GM12878 (cell line): ENCODE measurements around the gene TRIM60. TPM values are rescaled to one million over a fixed set of nuclear protein-coding genes. Genes with fewer than 3 reads are reported as not detected.
"Not testable (repeated sequence)": the region's sequence is repeated elsewhere in the genome, so short reads cannot be mapped to it uniquely, and the experiment has no call there.

ENCODE experiments used
- ATAC-seq: fragments of 200-7000 bp; cut with Tn5 transposase; 3 replicates; pipeline ENCODE4 v1.9.1; 2020; ENCODE audit warnings: mild to moderate bottlenecking, moderate library complexity
- BruUV-seq: library from RNA; stranded (reverse); fragments of 400-500 nt; replicated peaks from 2 replicates; lab custom pipeline; 2021; lab: Mats Ljungman, UMichigan
- CTCF ChIA-PET: fragments of 300-600 bp; sonication (Branson Sonifier 250); formaldehyde crosslinking; extraction: SDS; loops from one replicate; lab custom pipeline; 2021; ENCODE audit warnings: inconsistent platforms; lab: Yijun Ruan, JAX
- POLR2A ChIA-PET: fragments of 350-600 bp; formaldehyde crosslinking; extraction: SDS; loops from one replicate; lab custom pipeline; 2021; ENCODE audit warnings: inconsistent platforms; lab: Charles Lee
- RAD21 ChIA-PET: fragments of 300-600 bp; sonication (Branson Sonifier 250); formaldehyde crosslinking; loops from one replicate; lab custom pipeline; 2023; ENCODE audit warnings: antibody characterized with exemption; ENCODE audit not compliant: unreplicated experiment; lab: Charles Lee
- SMC1A ChIA-PET: fragments of 300-600 bp; sonication (Branson Sonifier 250); formaldehyde crosslinking; loops from one replicate; lab custom pipeline; 2023; ENCODE audit not compliant: unreplicated experiment, uncharacterized antibody; lab: Charles Lee
- DNase-seq: peaks from one replicate; pipeline ENCODE4 v3.0.0-alpha.2; 2011; ENCODE audit warnings: low read depth, low spot score
- FAIRE-seq: peaks from 3 replicates; lab custom pipeline; 2011; peaks lifted over from hg19 to GRCh38; lab: Jason Lieb, UNC
- H2AFZ ChIP-seq: 2 replicates; pipeline ENCODE4 v1.6.0; 2011; ENCODE audit warnings: low read depth, low read length, control low read depth; ENCODE audit not compliant: control insufficient read depth
- H3K27ac ChIP-seq: 2 replicates; pipeline ENCODE4 v1.5.1; 2011; ENCODE audit warnings: control low read depth; ENCODE audit not compliant: control insufficient read depth, insufficient read depth
- H3K27me3 ChIP-seq, 2 experiments: replicated peaks in 1 of 2; 2 replicates each; pipeline versions ENCODE4 v1.6.0 to v1.6.1; 2011; ENCODE audit warnings: low read length in 1 of 2; ENCODE audit not compliant: control insufficient read depth in 2 of 2, insufficient read depth in 2 of 2
- H3K36me3 ChIP-seq, 2 experiments: 2 replicates each; pipeline ENCODE4 v1.5.1; 2011; ENCODE audit warnings: low read length in 1 of 2; ENCODE audit not compliant: control insufficient read depth in 2 of 2, insufficient read depth in 2 of 2
- H3K4me1 ChIP-seq: 2 replicates; pipeline ENCODE4 v1.6.1; 2011; ENCODE audit warnings: mild to moderate bottlenecking, low read length, moderate library complexity, mixed read lengths; ENCODE audit not compliant: control insufficient read depth, insufficient read depth
- H3K4me2 ChIP-seq: 2 replicates; pipeline ENCODE4 v1.6.0; 2011; ENCODE audit warnings: control low read depth; ENCODE audit not compliant: control insufficient read depth, insufficient read depth
- H3K4me3 ChIP-seq: fragments of 200-600 bp; sonication (generic); 2 replicates; pipeline ENCODE4 v1.5.1; 2016
- H3K79me2 ChIP-seq: 2 replicates; pipeline ENCODE4 v1.6.0; 2011; ENCODE audit warnings: low read length; ENCODE audit not compliant: control insufficient read depth, insufficient read depth
- H3K9ac ChIP-seq: 2 replicates; pipeline ENCODE4 v1.8.0; 2011; ENCODE audit warnings: low read length, control low read depth, mixed read lengths; ENCODE audit not compliant: control insufficient read depth, insufficient read depth
- H3K9me3 ChIP-seq: replicated peaks from 3 replicates; pipeline ENCODE4 v1.5.1; 2011; ENCODE audit warnings: mild to moderate bottlenecking, low read length; ENCODE audit not compliant: control insufficient read depth, insufficient read depth
- H4K20me1 ChIP-seq: 2 replicates; pipeline ENCODE4 v1.6.0; 2011; ENCODE audit not compliant: control insufficient read depth, insufficient read depth
- whole genome bisulfite sequencing: methylation state at CpG from one replicate; pipeline ENCODE4 v1.1.6; 2016; ENCODE audit warnings: low lambda C conversion rate; ENCODE audit not compliant: insufficient replicate concordance, insufficient coverage; ENCODE audit errors: missing lambda C conversion rate; 5-methylcytosine and 5-hydroxymethylcytosine counted together
- in situ Hi-C: fragments of 300-500 bp; cut with MboI; formaldehyde crosslinking; loops from 9 replicates; pipeline ENCODE4 v1.14.3; 2018; ENCODE audit warnings: mixed read lengths
- intact Hi-C: fragments of 100-400 bp; cut with micrococcal nuclease; formaldehyde crosslinking; loops from one replicate; pipeline ENCODE4 v1.14.2; 2022; ENCODE audit not compliant: unreplicated experiment
- polyA plus RNA-seq, 11 experiments: library from polyadenylated mRNA; depleted of rRNA in 4 of 11; unstranded in 6 of 11; stranded (reverse) in 5 of 11; fragments of >200 nt; fragmentation: Nextera tagmentation in 4 of 11; fragmentation: Illumina TruSeq in 1 of 11; extraction: Ambion mirVana in 4 of 11; extraction: Trizol in 1 of 11; gene quantifications; 1 replicate in 1 of 11; 2 replicates in 10 of 11; pipeline versions ENCODE4 v1.2.1 to v1.2.3, GENCODE V29; 2011 to 2016; ENCODE audit warnings: inconsistent platforms in 2 of 11, missing spikeins in 2 of 11, low read depth in 1 of 11
- total RNA-seq, 4 experiments: library from RNA; depleted of rRNA in 3 of 4; stranded (reverse); fragments of >200 nt in 3 of 4; fragmentation: Illumina TruSeq in 1 of 4; extraction: Trizol in 1 of 4; gene quantifications; 2 replicates each; pipeline versions ENCODE4 v1.2.1 to v1.2.3, GENCODE V29; 2013 to 2021

The TRIM60 gene
- total and polyA plus RNA-seq, 10 of the 15 experiments (the other 5 are each of a cell fraction or from before 2014, with no cell fraction given) = not detected

DNA sequence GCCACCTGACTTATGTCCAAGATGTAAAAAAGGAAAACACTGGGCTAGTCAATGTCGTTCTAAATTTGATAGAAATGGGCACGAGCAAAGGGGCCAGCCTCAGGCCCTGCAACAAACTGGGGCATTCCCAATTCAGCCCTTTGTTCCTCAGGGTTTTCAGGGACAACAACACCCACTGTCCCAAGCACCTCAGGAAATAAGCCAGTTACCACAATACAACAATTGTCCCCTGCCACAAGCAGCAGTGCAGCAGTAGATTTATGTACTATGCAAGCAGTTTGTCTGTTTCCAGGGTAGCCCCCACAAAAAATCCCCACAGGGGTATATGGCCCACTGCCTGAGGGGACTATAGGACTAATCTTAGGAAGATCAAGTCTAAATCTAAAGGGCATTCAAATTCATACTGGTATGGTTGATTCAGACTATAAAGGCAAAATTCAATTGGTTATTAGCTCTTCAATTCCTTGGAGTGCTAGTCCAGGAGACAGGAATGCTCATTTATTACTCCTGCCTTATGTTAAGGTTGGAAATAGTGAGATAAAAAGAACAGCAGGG lies 33.2 kb upstream of the TRIM60 start:
- H3K27me3 ChIP-seq, H3K4me3 ChIP-seq, H3K9ac ChIP-seq, H3K79me2 ChIP-seq, H3K27ac ChIP-seq, POLR2A ChIA-PET, H3K4me1 ChIP-seq, intact Hi-C loops, ATAC-seq, in situ Hi-C loops, BruUV-seq, H3K36me3 ChIP-seq, H3K9me3 ChIP-seq, DNase-seq, H4K20me1 ChIP-seq, H3K4me2 ChIP-seq, FAIRE-seq, H2AFZ ChIP-seq: not testable (repeated sequence)
- ChIA-PET RAD21 (interaction anchor here (0.8 kb wide), 1 partner anchor 63 kb away, joined by 4 read pairs; no protein-coding TSS in a partner anchor), SMC1A (interaction anchor here (0.6 kb wide), 1 partner anchor 31 kb away, joined by 3 read pairs; no protein-coding TSS in a partner anchor), CTCF (interaction anchor here (1.0 to 1.4 kb wide), 2 partner anchors 230 kb away, joined by 3 to 4 read pairs; no protein-coding TSS in a partner anchor)
- WGBS = 3% methylated on average over 2 of the region's 2 CpGs

DNA sequence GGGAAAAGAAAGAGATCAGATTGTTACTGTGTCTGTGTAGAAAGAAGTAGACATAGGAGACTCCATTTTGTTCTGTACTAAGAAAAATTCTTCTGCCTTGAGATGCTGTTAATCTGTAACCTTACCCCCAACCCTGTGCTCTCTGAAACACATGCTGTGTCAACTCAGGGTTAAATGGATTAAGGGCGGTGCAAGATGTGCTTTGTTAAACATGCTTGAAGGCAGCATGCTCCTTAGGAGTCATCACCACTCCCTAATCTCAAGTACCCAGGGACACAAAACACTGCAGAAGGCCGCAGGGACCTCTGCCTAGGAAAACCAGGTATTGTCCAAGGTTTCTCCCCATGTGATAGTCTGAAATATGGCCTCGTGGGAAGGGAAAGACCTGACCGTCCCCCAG lies 29.8 kb upstream of the TRIM60 start:
- H3K4me3 ChIP-seq, H3K36me3 ChIP-seq, H3K4me1 ChIP-seq, H3K4me2 ChIP-seq, SMC1A ChIA-PET, ATAC-seq, CTCF ChIA-PET, H4K20me1 ChIP-seq, RAD21 ChIA-PET, H3K9me3 ChIP-seq, H3K79me2 ChIP-seq, in situ Hi-C loops, H3K27me3 ChIP-seq, H3K27ac ChIP-seq, H3K9ac ChIP-seq, BruUV-seq, intact Hi-C loops, POLR2A ChIA-PET, FAIRE-seq, DNase-seq, H2AFZ ChIP-seq: not testable (repeated sequence)
- 27% methylated on average over 4 of the region's 4 CpGs for WGBS
